ENCODE results near the gene SS18L1.

- TF ChIP-seq GATA2 (IDR thresholded peaks at IDR 0.05; ENCODE audit: low read depth, low read length) = no peak
- TF ChIP-seq GATA3 (IDR thresholded peaks at IDR 0.05; ENCODE audit: low read depth, low read length) = no peak
Measured at GRCh38 chr20:62150310-62150575, 6.7 kb downstream of the SS18L1 start.
